H9 (cell line): Measurements from ENCODE around the gene SLC25A34. TPM values are rescaled to one million over a fixed set of nuclear protein-coding genes. Genes with fewer than 3 reads are reported as not detected.

Source experiments
- DNase-seq: peaks from one replicate; pipeline ENCODE4 v3.0.0-alpha.2; 2017
- H2AFZ ChIP-seq: one replicate; pipeline ENCODE4 v1.6.1; 2013; ENCODE audit warnings: mild to moderate bottlenecking, low read length, control low read depth, moderate library complexity
- H2AK5ac ChIP-seq: 2 replicates; pipeline ENCODE4 v1.6.1; 2013; ENCODE audit warnings: low read length, control low read depth, mixed read lengths; ENCODE audit not compliant: insufficient read length
- H2BK120ac ChIP-seq: one replicate; pipeline ENCODE4 v1.6.1; 2013; ENCODE audit warnings: low read depth, mild to moderate bottlenecking, low read length, control low read depth, inconsistent platforms; ENCODE audit not compliant: poor library complexity, severe bottlenecking
- H2BK12ac ChIP-seq: 2 replicates; pipeline ENCODE4 v1.6.1; 2013; ENCODE audit warnings: low read length, control low read depth, mixed read lengths, low read depth; ENCODE audit not compliant: insufficient read length
- H2BK15ac ChIP-seq: 2 replicates; pipeline ENCODE4 v1.6.1; 2013; ENCODE audit warnings: low read depth, low read length, control low read depth
- H2BK20ac ChIP-seq: one replicate; pipeline ENCODE4 v1.6.1; 2013; ENCODE audit warnings: low read depth, mild to moderate bottlenecking, low read length, control low read depth, inconsistent platforms; ENCODE audit not compliant: poor library complexity, severe bottlenecking
- H2BK5ac ChIP-seq: 2 replicates; pipeline ENCODE4 v1.6.1; 2013; ENCODE audit warnings: low read length, control low read depth, mixed read lengths; ENCODE audit not compliant: insufficient read length
- H3K14ac ChIP-seq: 2 replicates; pipeline ENCODE4 v1.6.1; 2013; ENCODE audit warnings: low read length, control low read depth; ENCODE audit not compliant: insufficient read depth
- H3K18ac ChIP-seq: 2 replicates; pipeline ENCODE4 v1.6.1; 2013; ENCODE audit warnings: low read depth, mild to moderate bottlenecking, mixed read lengths, low read length, control low read depth; ENCODE audit not compliant: insufficient read length
- H3K23ac ChIP-seq: 2 replicates; pipeline ENCODE4 v1.6.1; 2013; ENCODE audit warnings: low read length, control low read depth, mixed read lengths, low read depth; ENCODE audit not compliant: insufficient read length
- H3K23me2 ChIP-seq: 2 replicates; pipeline ENCODE4 v1.6.1; 2013; ENCODE audit warnings: low read depth, mild to moderate bottlenecking, mixed read lengths, low read length, control low read depth; ENCODE audit not compliant: insufficient read length, poor library complexity, severe bottlenecking
- H3K27ac ChIP-seq: 2 replicates; pipeline ENCODE4 v1.5.1; 2013; ENCODE audit warnings: low read length, control low read depth, mixed read lengths, low read depth; ENCODE audit not compliant: insufficient read length
- H3K27me3 ChIP-seq: 2 replicates; pipeline ENCODE4 v1.6.1; 2013; ENCODE audit warnings: low read length, control low read depth, inconsistent platforms; ENCODE audit not compliant: insufficient read depth
- H3K4ac ChIP-seq: 2 replicates; pipeline ENCODE4 v1.6.1; 2013; ENCODE audit warnings: low read depth, mild to moderate bottlenecking, control low read depth, inconsistent platforms, low read length, moderate library complexity
- H3K4me1 ChIP-seq: 2 replicates; pipeline ENCODE4 v1.6.1; 2013; ENCODE audit warnings: low read length, control low read depth, inconsistent platforms; ENCODE audit not compliant: insufficient read depth
- H3K4me2 ChIP-seq: 2 replicates; pipeline ENCODE4 v1.6.1; 2013; ENCODE audit warnings: low read length, control low read depth, mixed read lengths; ENCODE audit not compliant: insufficient read length, insufficient read depth
- H3K56ac ChIP-seq: 2 replicates; pipeline ENCODE4 v1.6.1; 2013; ENCODE audit warnings: low read depth, mild to moderate bottlenecking, mixed read lengths, low read length, control low read depth; ENCODE audit not compliant: insufficient read length
- H3K79me1 ChIP-seq: 2 replicates; pipeline ENCODE4 v1.6.1; 2013; ENCODE audit warnings: low read depth, mild to moderate bottlenecking, moderate library complexity, low read length, control low read depth, inconsistent platforms; ENCODE audit not compliant: insufficient read depth, poor library complexity, severe bottlenecking
- H3K79me2 ChIP-seq: 2 replicates; pipeline ENCODE4 v1.6.1; 2013; ENCODE audit warnings: low read length, control low read depth, inconsistent platforms; ENCODE audit not compliant: insufficient read depth
- H3K9ac ChIP-seq: 2 replicates; pipeline ENCODE4 v1.6.1; 2013; ENCODE audit warnings: low read length, control low read depth, mixed read lengths; ENCODE audit not compliant: insufficient read length; ENCODE audit errors: extremely low read depth
- H3K9me3 ChIP-seq: one replicate; pipeline ENCODE4 v1.6.1; 2013; ENCODE audit warnings: low read depth, low read length, inconsistent platforms; ENCODE audit not compliant: control insufficient read depth
- H3T11ph ChIP-seq: one replicate; pipeline ENCODE4 v1.6.1; 2013; ENCODE audit warnings: mild to moderate bottlenecking, low read length, control low read depth, inconsistent platforms
- H4K20me1 ChIP-seq: one replicate; pipeline ENCODE4 v1.6.1; 2013; ENCODE audit not compliant: control insufficient read depth, insufficient read length, insufficient read depth
- H4K5ac ChIP-seq: 2 replicates; pipeline ENCODE4 v1.6.1; 2013; ENCODE audit warnings: low read depth, mild to moderate bottlenecking, mixed read lengths, low read length, control low read depth; ENCODE audit not compliant: insufficient read length
- H4K8ac ChIP-seq: replicated peaks from 2 replicates; pipeline ENCODE4 v1.6.1; 2013; ENCODE audit warnings: low read length, control low read depth, mixed read lengths, low read depth; ENCODE audit not compliant: insufficient read length
- H4K91ac ChIP-seq: 2 replicates; pipeline ENCODE4 v1.6.1; 2013; ENCODE audit warnings: low read depth, mild to moderate bottlenecking, moderate library complexity, mixed read lengths, low read length, control low read depth; ENCODE audit not compliant: insufficient read length
- H3K27ac Mint-ChIP-seq, 3 experiments: 2 replicates in 2 of 3; 3 replicates in 1 of 3; pipeline ENCODE4 v1.8.0; 2020 to 2021; ENCODE audit warnings: mixed read lengths in 3 of 3, mild to moderate bottlenecking in 1 of 3, moderate library complexity in 1 of 3
- H3K27me3 Mint-ChIP-seq: 2 replicates; pipeline ENCODE4 v1.8.0; 2021; ENCODE audit warnings: low read depth, mild to moderate bottlenecking, moderate library complexity, mixed read lengths
- H3K36me3 Mint-ChIP-seq, 3 experiments: 2 replicates in 2 of 3; 3 replicates in 1 of 3; pipeline ENCODE4 v1.8.0; 2020 to 2021; ENCODE audit warnings: low read depth in 3 of 3, mixed read lengths in 3 of 3; ENCODE audit not compliant: insufficient read depth in 1 of 3
- H3K4me1 Mint-ChIP-seq, 2 experiments: 2 replicates each; pipeline ENCODE4 v1.8.0; 2020; ENCODE audit warnings: mixed read lengths in 2 of 2
- H3K4me3 Mint-ChIP-seq, 2 experiments: 2 replicates in 1 of 2; 3 replicates in 1 of 2; pipeline ENCODE4 v1.8.0; 2020 to 2021; ENCODE audit warnings: mild to moderate bottlenecking in 2 of 2, mixed read lengths in 2 of 2, moderate library complexity in 1 of 2
- H3K9me3 Mint-ChIP-seq, 2 experiments: 2 replicates in 1 of 2; 3 replicates in 1 of 2; pipeline ENCODE4 v1.8.0; 2020; ENCODE audit warnings: mild to moderate bottlenecking in 2 of 2, mixed read lengths in 2 of 2, moderate library complexity in 1 of 2
- WGBS: extraction: QIAGEN DNeasy Blood & Tissue Kit; methylation state at CpG from one replicate; pipeline ENCODE4 v1.1.7; 2013; ENCODE audit warnings: missing lambda C conversion rate, low lambda C conversion rate, mixed read lengths; ENCODE audit not compliant: insufficient read length; ENCODE audit errors: extremely low coverage; 5-methylcytosine and 5-hydroxymethylcytosine counted together
- total RNA-seq: library from RNA; stranded (reverse); gene quantifications from 2 replicates; pipeline ENCODE4 v1.2.1, GENCODE V29; 2021
- TF ChIP-seq, protein P1 (sequence below): fragments of 200-600 bp; sonication (generic); conservative IDR thresholded peaks from 3 replicates; pipeline ENCODE4 v1.8.0; 2021; ENCODE audit warnings: antibody characterized with exemption, mild to moderate bottlenecking

The SLC25A34 gene
- total RNA-seq, 1 experiment from 2014 or later, result 1.5 TPM

DNA sequence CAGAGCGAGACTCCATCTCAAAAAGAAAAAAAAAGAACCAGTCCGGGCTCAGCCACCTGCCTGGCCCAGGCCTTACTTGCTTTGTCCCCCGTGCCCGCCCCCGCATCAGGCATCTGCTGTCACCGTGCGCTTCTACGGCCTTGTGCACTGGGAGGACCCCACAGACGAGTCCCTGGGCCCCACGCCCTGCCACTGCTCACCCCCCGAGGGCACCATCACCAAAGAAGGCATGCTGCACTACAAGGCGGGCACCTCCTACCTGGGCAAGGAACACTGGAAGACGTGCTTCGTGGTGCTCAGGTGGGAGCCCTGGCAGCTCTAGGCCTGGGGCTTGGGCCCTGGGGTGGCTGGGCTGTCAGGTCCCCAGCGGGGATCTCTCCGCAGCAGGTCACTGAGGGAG lies 5.6 kb upstream of the SLC25A34 start:
- no peaks in the 10 kb centered on the region for H3K4me1 ChIP-seq
- Mint-ChIP-seq H3K27me3 (no peaks in the 10 kb centered on the region), H3K27ac (no peak overlapping the region), H3K36me3 (peaks cover 17 to 51% (median 46%) of the 10 kb centered on the region in 3 experiments; a peak in 5 of 7 replicates), H3K4me1 (no peaks in the 10 kb centered on the region), H3K9me3 (no peaks in the 10 kb centered on the region), H3K4me3 (no peak overlapping the region)
- no peak overlapping the region for H3K14ac ChIP-seq
- H3K23me2 ChIP-seq, result no peaks in the 10 kb centered on the region
- H4K8ac ChIP-seq, result no peak overlapping the region
- no peak overlapping the region for H2AK5ac ChIP-seq
- no peak overlapping the region for H2BK20ac ChIP-seq
- no peaks in the 10 kb centered on the region for H3K79me1 ChIP-seq
- H3K4me2 ChIP-seq, result no peak overlapping the region
- no peak overlapping the region for H3K9ac ChIP-seq
- TF ChIP-seq, protein P1, sequence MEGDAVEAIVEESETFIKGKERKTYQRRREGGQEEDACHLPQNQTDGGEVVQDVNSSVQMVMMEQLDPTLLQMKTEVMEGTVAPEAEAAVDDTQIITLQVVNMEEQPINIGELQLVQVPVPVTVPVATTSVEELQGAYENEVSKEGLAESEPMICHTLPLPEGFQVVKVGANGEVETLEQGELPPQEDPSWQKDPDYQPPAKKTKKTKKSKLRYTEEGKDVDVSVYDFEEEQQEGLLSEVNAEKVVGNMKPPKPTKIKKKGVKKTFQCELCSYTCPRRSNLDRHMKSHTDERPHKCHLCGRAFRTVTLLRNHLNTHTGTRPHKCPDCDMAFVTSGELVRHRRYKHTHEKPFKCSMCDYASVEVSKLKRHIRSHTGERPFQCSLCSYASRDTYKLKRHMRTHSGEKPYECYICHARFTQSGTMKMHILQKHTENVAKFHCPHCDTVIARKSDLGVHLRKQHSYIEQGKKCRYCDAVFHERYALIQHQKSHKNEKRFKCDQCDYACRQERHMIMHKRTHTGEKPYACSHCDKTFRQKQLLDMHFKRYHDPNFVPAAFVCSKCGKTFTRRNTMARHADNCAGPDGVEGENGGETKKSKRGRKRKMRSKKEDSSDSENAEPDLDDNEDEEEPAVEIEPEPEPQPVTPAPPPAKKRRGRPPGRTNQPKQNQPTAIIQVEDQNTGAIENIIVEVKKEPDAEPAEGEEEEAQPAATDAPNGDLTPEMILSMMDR, result no peak
- H2AFZ ChIP-seq, result no peak overlapping the region
- H2BK12ac ChIP-seq, result no peak overlapping the region
- no peak overlapping the region for H4K5ac ChIP-seq
- H2BK5ac ChIP-seq, result no peak overlapping the region
- H3T11ph ChIP-seq, result no peak overlapping the region
- no peak overlapping the region for H2BK15ac ChIP-seq
- no peak overlapping the region for H2BK120ac ChIP-seq
- H3K27ac ChIP-seq, result no peak overlapping the region
- no peak overlapping the region for H3K23ac ChIP-seq
- no peak overlapping the region for H3K18ac ChIP-seq
- no peaks in the 10 kb centered on the region for H3K27me3 ChIP-seq
- H3K4ac ChIP-seq, result no peak overlapping the region
- DNase-seq, result no peak
- no peak overlapping the region for H3K56ac ChIP-seq
- H4K20me1 ChIP-seq, result no peaks in the 10 kb centered on the region
- H3K79me2 ChIP-seq, result no peaks in the 10 kb centered on the region
- H4K91ac ChIP-seq, result no peak overlapping the region
- H3K9me3 ChIP-seq, result no peaks in the 10 kb centered on the region
- WGBS, result no CpG with 5 or more reads among the region's 16 CpGs
